Measurements from ENCODE around the gene PRKN.

DNA sequence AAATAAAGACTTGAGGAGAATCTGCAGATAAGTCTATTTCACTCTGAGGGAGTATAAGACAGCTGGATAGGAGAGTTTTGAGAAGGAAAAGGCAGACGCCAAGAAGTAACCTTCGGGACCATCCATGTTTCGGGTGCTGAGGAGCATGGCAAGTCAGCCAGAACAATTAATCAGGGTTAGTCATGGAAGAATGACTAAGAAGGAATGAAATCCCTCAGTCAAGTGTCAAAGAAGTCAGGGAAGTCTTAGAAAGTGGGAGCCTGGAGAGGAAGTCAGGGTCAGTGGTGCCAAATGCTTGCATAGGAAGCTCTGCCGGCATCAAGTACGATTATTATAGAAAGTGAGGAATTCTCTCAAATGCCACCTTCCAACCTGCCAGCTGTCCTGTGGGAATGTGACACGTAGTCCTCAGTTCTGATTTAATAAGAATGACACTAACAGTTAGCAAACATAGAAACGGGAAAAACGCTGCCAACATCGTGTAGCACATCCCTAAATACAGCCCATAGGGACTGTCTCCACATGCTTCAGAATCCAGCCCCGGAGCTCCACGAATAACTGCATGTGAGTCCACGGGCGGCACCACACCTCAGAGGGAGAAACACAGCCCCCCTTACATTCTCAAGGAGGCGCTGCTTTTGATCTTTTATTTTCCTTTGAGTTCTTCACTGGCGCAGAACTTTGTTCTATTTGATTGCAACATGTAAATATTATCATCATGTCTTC lies 602.7 kb downstream of the PRKN start:
- TF ChIP-seq CTCF (IDR thresholded peaks at IDR 0.05) (no peak), POLR2A (IDR thresholded peaks at IDR 0.05) (no peak)

Data from tibial nerve (tissue), 3 donors.